SU-DHL-6 (cell line): Measurements from ENCODE around the gene RPTOR.

Experiments used
- H2AFZ ChIP-seq: fragments of 200-600 bp; sonication (generic); 2 replicates; pipeline ENCODE4 v1.6.1; 2014; ENCODE audit warnings: low read depth, mild to moderate bottlenecking, moderate library complexity, mixed read lengths, antibody characterized with exemption, low read length; ENCODE audit not compliant: severe bottlenecking
- H3F3A ChIP-seq: fragments of 200-600 bp; shearing (Covaris generic); 2 replicates; pipeline ENCODE4 v1.6.0; 2016; ENCODE audit warnings: antibody characterized with exemption, mild to moderate bottlenecking; ENCODE audit not compliant: insufficient read depth
- H3K27ac ChIP-seq: fragments of 200-600 bp; sonication (generic); 2 replicates; pipeline ENCODE4 v1.5.1; 2016; ENCODE audit warnings: low read depth, mild to moderate bottlenecking, low read length, moderate library complexity, mixed read lengths
- H3K27me3 ChIP-seq: fragments of 200-600 bp; sonication (generic), shearing (Covaris generic); 2 replicates; pipeline ENCODE4 v1.6.0; 2014; ENCODE audit warnings: mild to moderate bottlenecking, low read length
- H3K36me3 ChIP-seq: fragments of 200-600 bp; sonication (generic); 2 replicates; pipeline ENCODE4 v1.6.1; 2014; ENCODE audit warnings: mild to moderate bottlenecking, low read length, mixed read lengths
- H3K4me2 ChIP-seq: fragments of 300-600, 200-600 bp; shearing (Covaris generic), sonication (generic); 2 replicates; pipeline ENCODE4 v1.6.0; 2014; ENCODE audit warnings: low read length, low read depth, mild to moderate bottlenecking; ENCODE audit not compliant: poor library complexity, severe bottlenecking
- H3K4me3 ChIP-seq: fragments of 200-600 bp; sonication (generic); 2 replicates; pipeline ENCODE4 v1.5.1; 2014; ENCODE audit warnings: antibody characterized with exemption, low read length, mild to moderate bottlenecking, mixed read lengths; ENCODE audit not compliant: insufficient read depth, poor library complexity, severe bottlenecking
- H3K79me2 ChIP-seq: fragments of 200-600 bp; sonication (generic); 2 replicates; pipeline ENCODE4 v1.6.1; 2014; ENCODE audit warnings: mild to moderate bottlenecking, low read length, moderate library complexity; ENCODE audit not compliant: insufficient read depth
- H3K9ac ChIP-seq: fragments of 200-600 bp; sonication (generic); 2 replicates; pipeline ENCODE4 v1.7.0; 2014; ENCODE audit warnings: mild to moderate bottlenecking, low read length
- H3K9me2 ChIP-seq: fragments of 200-600 bp; sonication (generic); replicated peaks from 2 replicates; pipeline ENCODE4 v1.6.1; 2014; ENCODE audit warnings: low read length; ENCODE audit not compliant: insufficient read depth
- H3K9me3 ChIP-seq: fragments of 200-600 bp; sonication (generic); 2 replicates; pipeline ENCODE4 v1.6.1; 2014; ENCODE audit warnings: low read length, mixed read lengths; ENCODE audit not compliant: insufficient read depth
- H4K20me1 ChIP-seq: fragments of 200-600 bp; sonication (generic); 2 replicates; pipeline ENCODE4 v1.6.1; 2014; ENCODE audit warnings: low read depth, mild to moderate bottlenecking, antibody characterized with exemption, low read length, moderate library complexity, mixed read lengths
- CTCF ChIP-seq: fragments of 200-600 bp; sonication (generic); IDR thresholded peaks from one replicate; pipeline ENCODE4 v1.5.1; 2017; ENCODE audit warnings: antibody characterized with exemption, mild to moderate bottlenecking, low read length, moderate library complexity; ENCODE audit not compliant: insufficient read depth, poor library complexity, severe bottlenecking
- EZH2phosphoT487 ChIP-seq: fragments of 200-600 bp; sonication (generic), shearing (Covaris generic); conservative IDR thresholded peaks from 2 replicates; pipeline ENCODE4 v1.6.1; 2018; ENCODE audit warnings: mild to moderate bottlenecking, antibody characterized with exemption, low read length, moderate library complexity, mixed read lengths

Gene RPTOR

GRCh38 chr17:80545499-80545826 lies 825 bp downstream of the RPTOR start:
- TF ChIP-seq EZH2phosphoT487, result no peak
- no peak for TF ChIP-seq CTCF
- no peaks in the 10 kb centered on the region for H3K9me2 ChIP-seq
- H3K9ac ChIP-seq, result peak overlapping the region; percentile 89
- peaks cover 58% of the 10 kb centered on the region for H3K79me2 ChIP-seq
- H3K27ac ChIP-seq, result no peak overlapping the region
- no peaks in the 10 kb centered on the region for H4K20me1 ChIP-seq
- no peaks in the 10 kb centered on the region for H3K36me3 ChIP-seq
- H3F3A ChIP-seq, result 0 out of 2 replicates have a peak, but pooled peaks cover 5% of the 10 kb centered on the region
- no peaks in the 10 kb centered on the region for H3K9me3 ChIP-seq
- H3K4me3 ChIP-seq, result peak overlapping the region; percentile 82
- H3K4me2 ChIP-seq, result peak overlapping the region; percentile 95
- H3K27me3 ChIP-seq, result no peaks in the 10 kb centered on the region
- peak overlapping the region; percentile 78 for H2AFZ ChIP-seq

DNA sequence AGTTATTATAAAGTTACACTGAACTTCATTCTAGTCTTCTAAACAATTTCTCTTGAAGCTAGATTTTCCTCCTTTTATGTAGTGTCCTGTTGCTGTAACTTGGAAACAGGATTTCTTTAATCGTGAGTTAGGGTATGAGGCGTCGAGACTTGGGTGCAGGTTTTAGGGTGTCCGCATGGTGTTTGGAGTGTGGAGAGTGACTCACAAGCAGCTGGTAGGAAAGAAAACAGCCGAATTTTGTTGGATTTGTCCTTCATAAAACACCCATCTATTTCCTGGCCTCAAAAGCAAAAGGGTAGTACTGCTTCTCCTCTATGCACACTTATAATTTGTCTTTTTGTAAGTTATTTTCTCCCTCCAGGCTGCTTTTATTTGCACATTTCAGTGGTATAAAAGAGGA lies 1.6 kb downstream of the RPTOR start:
- Histone ChIP-seq H3K9ac (peak overlapping the region; percentile 89; the same call in 1 of the 2 replicates), H3F3A (0 out of 2 replicates have a peak, but pooled peaks cover 5% of the 10 kb centered on the region), H3K36me3 (no peaks in the 10 kb centered on the region), H3K9me3 (no peaks in the 10 kb centered on the region), H3K9me2 (no peaks in the 10 kb centered on the region), H4K20me1 (no peaks in the 10 kb centered on the region), H3K4me3 (peak overlapping the region; percentile 82), H3K79me2 (peaks cover 63% of the 10 kb centered on the region), H3K27me3 (no peaks in the 10 kb centered on the region), H2AFZ (no peak overlapping the region), H3K27ac (no peak overlapping the region), H3K4me2 (peak overlapping the region; percentile 95)
- TF ChIP-seq EZH2phosphoT487 (no peak), CTCF (no peak)

DNA sequence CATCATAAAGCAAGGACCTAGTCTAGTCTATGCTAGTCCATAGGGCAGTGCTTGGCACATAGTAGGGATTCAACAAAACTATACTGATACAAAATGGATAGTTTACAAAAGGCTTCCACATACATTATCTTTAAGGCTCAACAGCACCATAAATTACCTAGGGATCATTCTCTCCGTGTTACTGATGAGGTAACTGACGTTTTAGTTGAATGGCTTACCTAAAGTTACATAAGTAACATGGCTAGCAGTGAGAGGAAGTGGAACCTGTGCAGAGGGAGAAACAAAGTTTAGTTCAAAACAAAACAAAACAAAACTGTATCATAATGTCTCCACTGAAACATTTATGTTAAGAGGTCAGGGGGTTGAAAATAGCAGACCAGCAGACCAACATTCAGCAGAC lies 7.9 kb downstream of the RPTOR start:
- H3K4me2 ChIP-seq, result no peak overlapping the region
- no peak overlapping the region for H2AFZ ChIP-seq
- H3F3A ChIP-seq, result no peaks in the 10 kb centered on the region
- no peak overlapping the region for H3K9ac ChIP-seq
- H3K27me3 ChIP-seq, result no peaks in the 10 kb centered on the region
- no peaks in the 10 kb centered on the region for H4K20me1 ChIP-seq
- H3K9me3 ChIP-seq, result no peaks in the 10 kb centered on the region
- peaks cover 73% of the 10 kb centered on the region for H3K79me2 ChIP-seq
- no peaks in the 10 kb centered on the region for H3K36me3 ChIP-seq
- H3K27ac ChIP-seq, result no peak overlapping the region
- no peaks in the 10 kb centered on the region for H3K9me2 ChIP-seq
- TF ChIP-seq EZH2phosphoT487 (no peak), CTCF (no peak)
- no peak overlapping the region for H3K4me3 ChIP-seq

DNA sequence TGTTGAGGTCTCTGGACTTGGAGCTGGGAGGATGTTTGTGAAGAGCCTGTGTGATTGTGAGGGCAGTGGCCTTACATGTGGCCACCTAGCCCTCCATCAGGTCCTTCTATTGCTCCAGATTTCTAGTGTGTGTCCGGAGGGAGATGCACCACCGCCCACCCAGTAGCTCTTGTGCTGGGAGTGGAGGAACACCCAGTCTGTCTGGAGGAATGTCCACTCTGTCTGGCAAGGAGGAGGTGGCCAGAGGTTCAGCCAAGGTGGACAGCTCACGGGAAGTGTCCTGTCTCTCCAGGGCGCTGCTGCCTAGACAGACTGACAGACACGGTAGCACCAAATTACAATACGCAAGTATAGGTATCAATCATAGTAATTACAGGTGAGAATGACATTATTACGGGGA lies 10.6 kb downstream of the RPTOR start:
- Histone ChIP-seq H3F3A (no peaks in the 10 kb centered on the region), H3K4me3 (no peak overlapping the region), H3K9me2 (no peaks in the 10 kb centered on the region), H3K27ac (no peak overlapping the region), H2AFZ (no peak overlapping the region), H3K9me3 (no peaks in the 10 kb centered on the region), H4K20me1 (no peaks in the 10 kb centered on the region), H3K9ac (no peak overlapping the region), H3K27me3 (no peaks in the 10 kb centered on the region), H3K4me2 (no peak overlapping the region), H3K79me2 (peaks cover 55% of the 10 kb centered on the region), H3K36me3 (no peaks in the 10 kb centered on the region)
- TF ChIP-seq CTCF (no peak), EZH2phosphoT487 (no peak)
